ENCODE measurements around the gene CIITA.
"Not testable (repeated sequence)": the region's sequence is repeated elsewhere in the genome, so short reads cannot be mapped to it uniquely, and the experiment has no call there.

Gene CIITA

GRCh38 chr16:10911267-10911666, 34.3 kb downstream of the CIITA start:
- H3K27ac ChIP-seq: no peak overlapping the region
- DNase-seq (ENCODE audit: low read depth, low spot score): no peak

- no peak for DNase-seq (ENCODE audit: low read depth, low spot score)
- H3K27ac ChIP-seq: no peak overlapping the region
Observed at GRCh38 chr16:10916534-10916933, 39.5 kb downstream of the CIITA start.

GRCh38 chr16:10918294-10919002, 41.4 kb downstream of the CIITA start:
- H3K27ac ChIP-seq: no peak overlapping the region
- DNase-seq (ENCODE audit: low read depth, low spot score): peak; percentile 54

GRCh38 chr16:10919003-10919351, 42.0 kb downstream of the CIITA start:
- H3K27ac ChIP-seq: no peak overlapping the region

DNA sequence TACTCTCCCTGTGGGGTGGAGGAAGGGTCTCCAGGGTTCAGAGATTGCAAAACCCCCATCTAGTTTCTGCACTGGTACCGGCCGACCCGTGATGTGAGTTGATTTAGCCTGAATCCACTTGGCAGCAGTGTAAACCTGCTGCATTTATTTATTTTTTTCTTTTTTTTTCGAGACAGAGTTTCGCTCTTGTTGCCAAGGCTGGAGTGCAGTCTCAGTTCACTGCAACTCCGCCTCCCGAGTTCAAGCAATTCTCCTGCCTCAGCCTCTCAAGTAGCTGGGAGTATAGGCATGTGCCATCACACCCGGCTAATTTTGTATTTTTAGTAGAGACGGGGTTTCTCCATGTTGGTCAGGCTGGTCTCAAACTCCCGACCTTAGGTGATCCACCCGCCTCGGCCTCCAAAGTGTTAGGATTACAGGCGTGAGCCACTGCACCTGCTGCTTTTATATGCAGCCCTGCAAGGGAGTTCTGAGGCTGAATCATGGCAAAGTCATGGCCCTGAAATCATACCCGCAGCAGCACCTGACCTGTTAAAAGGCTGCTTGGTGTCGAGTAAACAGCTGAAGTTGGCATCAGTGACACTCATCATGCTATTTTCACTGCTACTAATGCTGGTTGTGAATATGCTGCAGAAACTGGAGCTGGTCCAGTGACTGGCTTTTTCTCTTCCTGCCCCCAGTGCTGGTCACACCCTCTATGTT, 43.9 kb downstream of the CIITA start:
- H3K27ac ChIP-seq: no peak overlapping the region
- no peak for DNase-seq (ENCODE audit: low read depth, low spot score)

More at GRCh38 chr16:10919003-10919351, 42.0 kb downstream of the CIITA start:
- DNase-seq (ENCODE audit: low read depth, low spot score): no peak

DNA sequence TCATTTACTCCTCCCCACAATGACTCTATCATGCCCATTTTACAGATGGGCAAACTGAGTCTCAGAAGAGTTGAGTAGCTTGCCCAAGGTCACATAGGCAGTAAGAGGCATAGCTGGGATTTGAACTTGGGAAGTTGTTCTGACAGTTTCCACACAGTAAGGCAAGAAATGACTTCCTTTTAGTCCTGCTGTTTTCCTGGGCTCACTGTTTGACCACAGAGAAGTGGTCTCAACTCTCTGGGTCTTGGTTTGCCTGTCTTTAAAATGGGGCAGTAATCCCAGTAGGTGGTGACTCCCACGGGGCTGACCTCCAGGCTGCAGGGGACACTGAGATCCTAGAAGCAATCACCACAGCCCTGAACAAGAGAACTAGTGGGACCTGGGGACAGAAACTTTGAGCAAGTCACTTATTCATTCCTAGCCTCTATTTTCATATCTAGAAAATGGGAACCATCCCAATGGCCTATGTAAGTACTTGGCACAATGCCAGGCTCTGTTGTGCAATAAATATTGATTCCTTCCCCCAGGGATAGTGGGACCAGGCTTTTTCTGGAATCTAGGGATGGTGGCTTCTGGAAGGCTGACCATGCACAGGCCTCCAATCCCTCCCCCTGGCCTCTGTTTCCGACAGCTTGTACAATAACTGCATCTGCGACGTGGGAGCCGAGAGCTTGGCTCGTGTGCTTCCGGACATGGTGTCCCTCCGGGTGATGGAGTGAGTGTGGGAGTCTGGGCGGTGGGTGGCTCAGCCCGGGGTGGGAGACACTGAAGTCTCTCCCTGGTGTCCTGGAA, 44.7 kb downstream of the CIITA start:
- no peak overlapping the region for H3K27ac ChIP-seq
- DNase-seq (ENCODE audit: low read depth, low spot score): no peak

DNA sequence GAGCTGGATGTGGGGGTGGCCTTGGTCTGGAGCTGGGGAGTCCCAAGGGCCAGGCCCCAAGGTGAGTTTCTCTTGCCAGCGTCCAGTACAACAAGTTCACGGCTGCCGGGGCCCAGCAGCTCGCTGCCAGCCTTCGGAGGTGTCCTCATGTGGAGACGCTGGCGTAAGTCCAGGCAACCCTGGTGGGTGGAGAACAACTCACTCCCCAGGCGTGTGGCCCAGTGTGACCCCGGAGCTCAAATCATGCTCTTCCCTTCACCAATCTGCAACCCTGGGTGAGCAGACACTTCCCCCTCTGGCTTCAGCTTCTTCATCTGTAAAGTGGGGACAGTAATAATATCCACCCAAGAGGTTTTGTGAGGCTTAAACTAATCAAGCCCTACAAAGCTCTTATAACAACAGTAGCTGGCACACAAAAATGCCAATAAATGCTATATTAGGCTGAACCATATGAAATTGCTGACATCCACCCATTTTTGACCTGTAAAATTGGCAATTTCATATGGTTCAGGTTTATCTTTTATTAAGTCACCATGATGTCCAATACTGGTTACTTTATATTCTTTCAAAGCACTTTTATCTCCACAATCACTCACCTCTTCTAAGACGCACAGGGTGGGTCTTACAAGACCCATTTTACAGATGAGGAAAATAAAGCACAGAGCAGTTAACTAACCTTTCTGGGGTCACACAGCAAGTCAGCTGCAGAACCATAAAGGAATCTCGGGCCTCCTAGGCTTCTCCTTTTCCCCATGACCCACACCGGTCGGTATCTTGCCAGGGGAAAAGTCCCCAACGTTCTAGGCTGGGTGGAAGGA, 45.5 kb downstream of the CIITA start:
- DNase-seq (ENCODE audit: low read depth, low spot score): no peak
- no peak overlapping the region for H3K27ac ChIP-seq

DNA sequence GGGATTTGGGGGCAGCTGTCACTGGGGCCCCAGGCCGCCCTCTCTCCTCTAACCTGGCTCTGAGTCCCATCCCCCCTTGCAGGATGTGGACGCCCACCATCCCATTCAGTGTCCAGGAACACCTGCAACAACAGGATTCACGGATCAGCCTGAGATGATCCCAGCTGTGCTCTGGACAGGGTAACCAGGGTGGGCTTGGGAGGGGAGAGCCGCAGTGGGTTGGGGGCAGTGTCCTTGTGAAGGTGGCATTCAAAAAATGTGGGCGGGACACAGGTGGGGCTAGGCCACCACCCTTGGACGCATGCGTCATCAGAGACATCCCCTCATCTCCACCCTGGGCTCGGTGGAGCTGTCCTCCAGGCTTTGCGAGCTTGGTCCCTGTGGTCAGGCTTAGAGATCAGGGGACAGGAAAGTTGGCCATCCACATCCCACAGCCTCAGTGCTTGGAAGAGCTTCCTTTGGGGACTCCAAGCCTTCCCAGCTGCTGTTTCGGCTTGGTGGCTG, 46.2 kb downstream of the CIITA start:
- H3K27ac ChIP-seq: no peak overlapping the region
- no peak for DNase-seq (ENCODE audit: low read depth, low spot score)

DNA sequence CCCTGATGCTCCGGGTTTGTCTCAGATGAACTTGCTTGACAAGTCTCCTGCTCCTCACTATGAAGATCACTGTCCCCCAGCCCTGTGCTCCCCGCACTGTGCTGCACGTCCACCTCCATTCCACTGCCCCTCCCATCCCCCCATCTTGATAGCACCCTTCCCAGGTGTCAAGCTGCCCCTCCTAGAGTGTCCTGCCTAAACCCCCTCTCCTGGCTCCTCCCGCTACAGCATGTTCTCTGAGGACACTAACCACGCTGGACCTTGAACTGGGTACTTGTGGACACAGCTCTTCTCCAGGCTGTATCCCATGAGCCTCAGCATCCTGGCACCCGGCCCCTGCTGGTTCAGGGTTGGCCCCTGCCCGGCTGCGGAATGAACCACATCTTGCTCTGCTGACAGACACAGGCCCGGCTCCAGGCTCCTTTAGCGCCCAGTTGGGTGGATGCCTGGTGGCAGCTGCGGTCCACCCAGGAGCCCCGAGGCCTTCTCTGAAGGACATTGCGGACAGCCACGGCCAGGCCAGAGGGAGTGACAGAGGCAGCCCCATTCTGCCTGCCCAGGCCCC, 46.7 kb downstream of the CIITA start:
- H3K27ac ChIP-seq: no peak overlapping the region
- no peak for DNase-seq (ENCODE audit: low read depth, low spot score)

- not testable (repeated sequence) for DNase-seq (ENCODE audit: low read depth, low spot score); H3K27ac ChIP-seq
Observed at GRCh38 chr16:10925285-10925684, 48.3 kb downstream of the CIITA start.

DNA sequence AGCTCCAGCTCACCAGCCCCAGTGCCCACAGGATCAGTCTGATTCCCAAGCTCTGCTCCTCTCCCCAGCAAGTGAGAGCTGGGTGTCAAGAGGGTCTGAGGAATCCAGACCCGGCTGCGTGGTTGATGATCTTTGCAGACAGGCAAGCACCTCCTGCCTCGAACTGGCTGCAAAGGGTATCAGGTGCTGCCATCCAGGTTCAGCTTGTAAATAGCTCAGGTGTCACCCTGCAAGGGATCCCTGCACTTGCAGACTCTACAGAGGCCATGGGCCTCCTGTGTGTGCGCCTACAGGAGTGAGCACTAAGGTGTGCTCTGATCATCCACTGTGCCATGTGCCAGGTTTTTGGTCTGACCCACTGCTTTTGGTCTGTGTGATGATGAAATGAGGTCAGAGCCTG, 49.1 kb downstream of the CIITA start:
- no peak overlapping the region for H3K27ac ChIP-seq
- DNase-seq (ENCODE audit: low read depth, low spot score): no peak

DNA sequence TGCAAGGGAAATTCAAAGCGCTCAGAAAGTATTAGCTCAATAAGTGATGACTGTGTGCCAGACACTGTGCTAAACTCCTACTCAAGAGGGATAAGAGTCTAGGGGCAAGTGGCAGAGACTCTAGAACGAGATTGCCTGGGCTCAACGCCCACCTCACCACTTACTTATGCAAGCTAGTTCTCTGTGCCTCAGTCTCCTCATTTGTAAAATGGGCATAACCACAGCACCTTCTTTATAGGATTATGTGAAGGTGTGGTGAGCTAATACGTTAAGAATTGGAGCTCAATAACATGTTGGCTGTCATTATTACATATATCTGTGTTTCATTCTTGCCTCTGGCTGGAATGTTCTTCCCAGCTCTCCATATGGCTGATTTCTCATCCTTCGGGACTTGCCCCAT, 49.9 kb downstream of the CIITA start:
- no peak overlapping the region for H3K27ac ChIP-seq
- DNase-seq (ENCODE audit: low read depth, low spot score): no peak

- DNase-seq (ENCODE audit: low read depth, low spot score): no peak
- no peak overlapping the region for H3K27ac ChIP-seq
Observed at GRCh38 chr16:10927497-10928112, 50.6 kb downstream of the CIITA start.

- not testable (repeated sequence) for H3K27ac ChIP-seq; DNase-seq (ENCODE audit: low read depth, low spot score)
Observed at GRCh38 chr16:10929097-10929496, 52.1 kb downstream of the CIITA start.

- no peak for DNase-seq (ENCODE audit: low read depth, low spot score)
- no peak overlapping the region for H3K27ac ChIP-seq
Observed at GRCh38 chr16:10929853-10930754, 53.1 kb downstream of the CIITA start.

GRCh38 chr16:10930755-10931093, 53.7 kb downstream of the CIITA start:
- no peak overlapping the region for H3K27ac ChIP-seq

DNA sequence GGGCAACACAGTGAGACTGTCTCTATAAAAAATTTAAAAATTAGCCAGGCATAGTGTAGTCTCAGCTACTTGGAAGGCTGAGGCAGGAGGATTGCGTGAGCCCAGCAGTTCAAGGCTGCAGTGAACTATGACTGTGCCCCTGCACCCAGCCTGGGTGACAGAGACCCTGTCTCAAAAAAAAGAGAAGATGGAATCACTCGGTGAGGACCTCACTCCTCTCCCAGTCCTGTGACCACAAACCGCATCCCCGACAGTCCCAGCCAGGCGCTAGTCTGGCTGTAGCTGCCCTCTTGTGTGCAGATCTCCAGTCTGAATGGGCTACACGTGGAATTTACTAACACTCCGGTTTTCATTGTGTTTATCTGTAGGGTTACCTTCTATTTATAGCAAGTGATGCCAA, 54.1 kb downstream of the CIITA start:
- DNase-seq (ENCODE audit: low read depth, low spot score): no peak
- no peak overlapping the region for H3K27ac ChIP-seq

More at GRCh38 chr16:10930755-10931093, 53.7 kb downstream of the CIITA start:
- no peak for DNase-seq (ENCODE audit: low read depth, low spot score)

- no peak for DNase-seq (ENCODE audit: low read depth, low spot score)
- H3K27ac ChIP-seq: no peak overlapping the region
Observed at GRCh38 chr16:10931977-10932632, 55.1 kb downstream of the CIITA start.
